ENCODE data around the gene ACP7.

DNA sequence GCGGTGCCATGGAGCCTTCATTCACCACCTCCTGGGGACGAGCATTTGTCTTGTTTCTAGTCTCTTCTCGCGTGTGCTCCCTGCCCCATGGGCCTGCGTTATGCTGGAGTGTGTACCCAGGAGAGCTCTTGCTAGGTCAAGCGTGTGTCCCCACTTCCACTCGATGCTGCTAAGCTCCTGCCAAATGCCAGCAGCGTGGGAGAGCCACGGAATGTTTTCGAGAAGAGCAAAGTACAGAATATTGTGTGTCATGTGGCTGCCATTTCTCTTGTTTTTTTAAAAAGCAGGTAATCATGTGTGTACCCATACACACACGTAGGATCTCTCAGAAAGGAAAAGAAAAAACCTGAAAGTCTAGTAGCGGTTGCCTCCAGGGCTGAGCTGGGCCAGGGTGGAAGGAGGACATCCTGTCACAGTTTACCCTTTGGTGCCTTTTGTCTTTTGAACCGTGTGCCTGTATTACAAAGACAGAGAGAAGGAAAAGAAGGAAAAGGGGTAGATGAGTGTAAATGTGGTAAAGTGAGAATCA lies 70.0 kb downstream of the ACP7 start:
- TF ChIP-seq, protein P1, sequence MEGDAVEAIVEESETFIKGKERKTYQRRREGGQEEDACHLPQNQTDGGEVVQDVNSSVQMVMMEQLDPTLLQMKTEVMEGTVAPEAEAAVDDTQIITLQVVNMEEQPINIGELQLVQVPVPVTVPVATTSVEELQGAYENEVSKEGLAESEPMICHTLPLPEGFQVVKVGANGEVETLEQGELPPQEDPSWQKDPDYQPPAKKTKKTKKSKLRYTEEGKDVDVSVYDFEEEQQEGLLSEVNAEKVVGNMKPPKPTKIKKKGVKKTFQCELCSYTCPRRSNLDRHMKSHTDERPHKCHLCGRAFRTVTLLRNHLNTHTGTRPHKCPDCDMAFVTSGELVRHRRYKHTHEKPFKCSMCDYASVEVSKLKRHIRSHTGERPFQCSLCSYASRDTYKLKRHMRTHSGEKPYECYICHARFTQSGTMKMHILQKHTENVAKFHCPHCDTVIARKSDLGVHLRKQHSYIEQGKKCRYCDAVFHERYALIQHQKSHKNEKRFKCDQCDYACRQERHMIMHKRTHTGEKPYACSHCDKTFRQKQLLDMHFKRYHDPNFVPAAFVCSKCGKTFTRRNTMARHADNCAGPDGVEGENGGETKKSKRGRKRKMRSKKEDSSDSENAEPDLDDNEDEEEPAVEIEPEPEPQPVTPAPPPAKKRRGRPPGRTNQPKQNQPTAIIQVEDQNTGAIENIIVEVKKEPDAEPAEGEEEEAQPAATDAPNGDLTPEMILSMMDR (IDR thresholded peaks at IDR 0.05; ENCODE audit: low read depth, low read length, poor library complexity, severe bottlenecking): no peak
- no peak for TF ChIP-seq EZH2phosphoT487 (IDR thresholded peaks at IDR 0.05; ENCODE audit: borderline replicate concordance, low read length)
